Vagina (tissue), 2 donors: ENCODE results near the gene TSC22D3. TPM values are rescaled to one million over a fixed set of nuclear protein-coding genes. Genes with fewer than 3 reads are reported as not detected.
A peak's percentile ranks its signal among the peaks of the same experiment; 100 is the strongest.

ENCODE experiments used
- DNase-seq, 2 donors: peaks; one replicate each; pipeline ENCODE4 v3.0.0-alpha.2; 2017; ENCODE audit errors: extremely low spot score in 2 of 2
- H3K27ac ChIP-seq: fragments of 200-600 bp; sonication (generic); one replicate; pipeline ENCODE4 v1.5.1; 2019
- H3K27me3 ChIP-seq: fragments of 200-600 bp; sonication (generic); one replicate; pipeline ENCODE4 v1.5.1; 2019
- H3K36me3 ChIP-seq, 2 donors: fragments of 200-600 bp; sonication (generic); one replicate each; pipeline ENCODE4 v1.5.1; 2017 to 2019
- H3K4me1 ChIP-seq: fragments of 200-600 bp; sonication (generic); one replicate; pipeline ENCODE4 v1.5.1; 2019
- H3K4me3 ChIP-seq, 2 donors: fragments of 200-600 bp; sonication (generic); 1 replicate in 1 of 2; 2 replicates in 1 of 2; pipeline ENCODE4 v1.5.1; 2016 to 2019
- H3K9me3 ChIP-seq: fragments of 200-600 bp; sonication (generic); one replicate; pipeline ENCODE4 v1.5.1; 2019
- POLR2A ChIP-seq, 2 donors: fragments of 450-650 bp; IDR thresholded peaks; one replicate each; pipeline ENCODE4 v1.6.1; 2017; ENCODE audit warnings: antibody characterized with exemption in 2 of 2, mild to moderate bottlenecking in 2 of 2, moderate library complexity in 2 of 2
- POLR2AphosphoS5 ChIP-seq, 2 donors: sonication (generic); formaldehyde crosslinking; IDR thresholded peaks; one replicate each; pipeline ENCODE4 v1.9.0; 2017; ENCODE audit warnings: antibody characterized with exemption in 2 of 2, mild to moderate bottlenecking in 2 of 2, low read depth in 1 of 2; ENCODE audit not compliant: insufficient read depth in 1 of 2
- intact Hi-C: fragments of 100-400 bp; cut with DNase I; formaldehyde crosslinking; loops from one replicate; pipeline ENCODE4 v1.15.1; 2023
- total RNA-seq: library from RNA; depleted of rRNA; stranded (reverse); fragments of >200 nt; gene quantifications from one replicate; pipeline ENCODE4 v1.2.3, GENCODE V29; 2016
- TF ChIP-seq, protein P1 (sequence below), 3 experiments: fragments of 450-650 bp in 2 of 3; fragments of 200-600 bp in 1 of 3; sonication (generic) in 1 of 3; IDR thresholded peaks; one replicate each; pipeline ENCODE4 v1.5.1; 2017 to 2019; ENCODE audit warnings: antibody characterized with exemption in 3 of 3, mild to moderate bottlenecking in 2 of 3, moderate library complexity in 2 of 3

TSC22D3 gene
- total RNA-seq, 1 donor from 2014 or later = 780 TPM

DNA sequence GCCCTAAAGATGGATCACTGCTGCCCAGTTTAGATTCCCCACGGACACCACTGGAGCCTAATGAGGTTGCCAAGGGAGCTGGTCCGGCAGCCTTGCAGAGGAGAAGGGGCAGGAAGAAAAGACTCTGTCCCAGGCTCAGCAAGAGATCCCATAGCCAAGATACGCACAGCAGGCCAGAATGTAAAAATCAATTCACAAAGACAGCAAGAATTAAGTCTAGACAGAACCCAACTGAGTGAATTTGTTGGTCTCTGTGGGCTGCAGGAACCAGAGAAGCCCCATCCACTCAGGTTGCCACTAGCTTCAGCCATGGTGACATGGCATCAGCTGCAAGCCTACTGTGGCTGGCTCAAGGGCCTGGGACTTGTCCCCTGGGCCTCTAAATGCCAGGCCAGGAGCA, 22.9 kb downstream of the TSC22D3 start:
- intact Hi-C loops = no loop called here
- Histone ChIP-seq H3K4me1 (peaks cover 3% of the 10 kb centered on the region), H3K27ac (no peak overlapping the region), H3K27me3 (no peaks in the 10 kb centered on the region), H3K36me3 (no peaks in the 10 kb centered on the region), H3K9me3 (no peaks in the 10 kb centered on the region), H3K4me3 (no peak overlapping the region)
- no peak for TF ChIP-seq POLR2A (IDR thresholded peaks at IDR 0.05)
- TF ChIP-seq, protein P1, sequence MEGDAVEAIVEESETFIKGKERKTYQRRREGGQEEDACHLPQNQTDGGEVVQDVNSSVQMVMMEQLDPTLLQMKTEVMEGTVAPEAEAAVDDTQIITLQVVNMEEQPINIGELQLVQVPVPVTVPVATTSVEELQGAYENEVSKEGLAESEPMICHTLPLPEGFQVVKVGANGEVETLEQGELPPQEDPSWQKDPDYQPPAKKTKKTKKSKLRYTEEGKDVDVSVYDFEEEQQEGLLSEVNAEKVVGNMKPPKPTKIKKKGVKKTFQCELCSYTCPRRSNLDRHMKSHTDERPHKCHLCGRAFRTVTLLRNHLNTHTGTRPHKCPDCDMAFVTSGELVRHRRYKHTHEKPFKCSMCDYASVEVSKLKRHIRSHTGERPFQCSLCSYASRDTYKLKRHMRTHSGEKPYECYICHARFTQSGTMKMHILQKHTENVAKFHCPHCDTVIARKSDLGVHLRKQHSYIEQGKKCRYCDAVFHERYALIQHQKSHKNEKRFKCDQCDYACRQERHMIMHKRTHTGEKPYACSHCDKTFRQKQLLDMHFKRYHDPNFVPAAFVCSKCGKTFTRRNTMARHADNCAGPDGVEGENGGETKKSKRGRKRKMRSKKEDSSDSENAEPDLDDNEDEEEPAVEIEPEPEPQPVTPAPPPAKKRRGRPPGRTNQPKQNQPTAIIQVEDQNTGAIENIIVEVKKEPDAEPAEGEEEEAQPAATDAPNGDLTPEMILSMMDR (IDR thresholded peaks at IDR 0.05) = no peak
- TF ChIP-seq POLR2AphosphoS5 (IDR thresholded peaks at IDR 0.05; ENCODE audit: insufficient read depth in 1 of 2, low read depth in 1 of 2) = no peak
- no peak for DNase-seq

DNA sequence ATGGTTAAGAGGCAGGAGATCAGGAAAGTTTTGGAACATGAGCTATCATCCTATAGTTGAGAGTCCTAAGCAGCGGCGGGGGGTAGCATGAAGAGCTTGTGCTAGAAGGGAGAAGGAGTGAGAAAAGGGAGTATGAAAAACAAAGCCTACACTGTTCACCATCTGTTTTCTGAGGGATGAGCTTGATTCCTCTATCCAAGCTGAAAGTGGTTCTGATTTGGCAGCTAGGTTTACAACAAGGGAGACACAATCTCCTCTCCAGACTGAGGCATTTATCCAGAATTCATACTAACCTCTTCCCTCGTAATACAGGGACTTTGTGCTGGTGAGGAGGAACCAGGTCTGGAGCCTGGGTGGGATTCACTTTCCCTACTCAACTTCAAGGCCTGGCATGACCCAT, 23.5 kb downstream of the TSC22D3 start:
- H3K9me3 ChIP-seq = no peaks in the 10 kb centered on the region
- H3K4me3 ChIP-seq = no peak overlapping the region
- DNase-seq = no peak
- H3K36me3 ChIP-seq = no peaks in the 10 kb centered on the region
- no peak for TF ChIP-seq POLR2AphosphoS5 (IDR thresholded peaks at IDR 0.05; ENCODE audit: insufficient read depth in 1 of 2, low read depth in 1 of 2)
- no peak for TF ChIP-seq POLR2A (IDR thresholded peaks at IDR 0.05)
- TF ChIP-seq, protein P1 (IDR thresholded peaks at IDR 0.05) = no peak
- intact Hi-C loops = no loop called here
- no peak overlapping the region for H3K27ac ChIP-seq
- H3K27me3 ChIP-seq = no peaks in the 10 kb centered on the region
- peaks cover 10% of the 10 kb centered on the region for H3K4me1 ChIP-seq

DNA sequence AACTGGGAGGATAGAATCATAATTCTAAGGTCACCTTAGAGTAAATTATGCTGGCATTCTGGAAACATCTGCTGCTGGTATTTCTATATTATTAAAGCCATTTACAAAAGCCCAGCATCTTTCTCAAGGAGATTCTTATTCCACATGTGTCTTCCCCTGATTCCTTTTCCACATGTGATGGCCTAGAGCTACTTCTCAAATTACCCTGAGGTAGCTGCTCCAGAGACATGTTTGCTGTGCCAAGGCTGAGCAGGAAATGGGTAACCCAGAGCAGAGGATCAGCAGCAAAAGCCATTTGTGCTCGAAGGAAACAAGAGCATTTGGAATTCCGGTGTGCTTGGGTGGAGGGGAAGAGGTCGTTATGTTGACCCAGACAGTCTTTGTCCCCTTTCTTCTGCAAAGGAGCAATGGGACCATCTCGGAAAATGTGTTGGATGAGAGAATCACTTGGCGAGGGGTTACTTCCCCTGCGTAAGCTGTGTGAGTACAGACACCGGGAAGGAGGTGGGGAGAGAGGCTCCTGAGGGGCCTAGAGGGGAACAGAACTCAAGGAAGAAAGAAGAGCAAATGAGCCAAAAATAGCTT, 24.6 kb downstream of the TSC22D3 start:
- intact Hi-C loops = no loop called here
- TF ChIP-seq POLR2AphosphoS5 (IDR thresholded peaks at IDR 0.05; ENCODE audit: insufficient read depth in 1 of 2, low read depth in 1 of 2) = no peak
- TF ChIP-seq POLR2A (IDR thresholded peaks at IDR 0.05) = no peak
- H3K4me3 ChIP-seq = no peak overlapping the region
- H3K9me3 ChIP-seq = no peaks in the 10 kb centered on the region
- H3K36me3 ChIP-seq = no peaks in the 10 kb centered on the region
- H3K4me1 ChIP-seq = peaks cover 19% of the 10 kb centered on the region
- H3K27me3 ChIP-seq = no peaks in the 10 kb centered on the region
- no peak overlapping the region for H3K27ac ChIP-seq
- no peak for DNase-seq

DNA sequence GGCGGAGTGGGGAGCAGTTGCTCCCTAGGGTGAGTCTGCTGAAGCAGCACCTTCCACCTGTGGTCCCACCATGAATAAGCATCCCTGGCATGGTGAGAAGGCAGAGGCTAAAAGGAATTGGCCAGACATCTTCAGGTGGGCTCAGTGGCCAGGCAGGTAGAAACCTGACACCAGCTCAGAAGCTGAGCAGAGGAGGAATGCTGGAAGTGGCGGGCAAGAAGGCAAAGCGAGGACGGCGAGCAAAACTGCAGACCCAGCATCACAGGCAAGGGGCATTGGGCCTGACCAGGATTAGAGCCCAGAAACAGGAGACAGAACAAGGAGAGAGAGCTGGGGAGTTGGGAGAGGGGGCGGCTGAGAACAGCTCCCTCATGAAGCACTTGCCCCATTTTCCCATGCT, 25.3 kb downstream of the TSC22D3 start:
- H3K4me3 ChIP-seq = no peak overlapping the region
- intact Hi-C loops = no loop called here
- DNase-seq = no peak
- H3K36me3 ChIP-seq = no peaks in the 10 kb centered on the region
- no peaks in the 10 kb centered on the region for H3K27me3 ChIP-seq
- peaks cover 19% of the 10 kb centered on the region for H3K4me1 ChIP-seq
- no peak for TF ChIP-seq POLR2A (IDR thresholded peaks at IDR 0.05)
- TF ChIP-seq, protein P1 (IDR thresholded peaks at IDR 0.05) = no peak
- TF ChIP-seq POLR2AphosphoS5 (IDR thresholded peaks at IDR 0.05; ENCODE audit: insufficient read depth in 1 of 2, low read depth in 1 of 2) = no peak
- no peaks in the 10 kb centered on the region for H3K9me3 ChIP-seq
- no peak overlapping the region for H3K27ac ChIP-seq

DNA sequence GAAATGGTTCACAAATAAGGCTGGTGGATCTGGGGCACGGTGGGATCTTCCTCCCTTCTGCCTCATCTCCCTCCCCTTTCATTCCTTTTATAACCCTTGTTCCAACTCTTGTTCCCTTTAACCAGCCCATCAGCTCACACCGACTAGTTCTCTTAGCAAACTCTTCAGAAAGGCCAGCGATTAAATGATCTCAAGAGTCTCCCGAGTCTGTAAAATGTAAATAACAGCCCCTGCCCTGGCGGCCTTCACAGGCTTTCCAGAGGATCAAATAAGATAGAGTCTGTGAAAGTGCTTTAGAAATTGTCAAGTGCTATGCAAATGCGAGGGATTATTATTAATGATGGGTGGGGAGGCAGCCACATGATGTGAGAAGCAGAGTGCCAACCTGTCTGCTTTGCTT, 27.1 kb downstream of the TSC22D3 start:
- peak overlapping the region; percentile 56 for H3K27ac ChIP-seq
- intact Hi-C loops = no loop called here

DNA sequence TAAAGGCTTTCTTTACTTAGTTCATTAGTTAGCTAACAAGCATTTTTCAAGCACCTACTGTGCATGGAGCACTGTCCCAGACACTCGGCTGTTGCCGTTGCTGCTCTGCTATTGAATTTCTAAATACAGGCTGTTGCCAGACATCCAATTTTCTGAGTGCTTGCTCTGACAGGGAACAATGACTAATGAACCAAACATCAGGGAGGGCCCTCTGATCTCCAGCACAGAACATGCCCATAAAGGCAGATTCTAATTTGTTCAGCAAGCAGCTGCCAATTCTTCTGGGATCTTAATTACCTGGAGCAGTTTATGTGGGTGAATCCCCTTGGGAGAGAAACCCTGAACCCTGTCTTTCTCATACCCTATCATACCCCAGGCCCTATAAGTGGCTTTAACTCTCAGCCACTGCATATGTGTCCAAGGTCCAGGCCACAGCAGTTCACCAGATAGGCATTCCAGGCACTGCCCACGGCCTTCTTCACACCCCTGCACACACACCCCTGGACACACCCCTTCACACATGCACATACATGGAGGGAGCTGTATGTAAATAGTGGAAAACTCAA, 27.9 kb downstream of the TSC22D3 start:
- no peaks in the 10 kb centered on the region for H3K27me3 ChIP-seq
- peak overlapping the region; percentile 56 for H3K27ac ChIP-seq
- no peaks in the 10 kb centered on the region for H3K9me3 ChIP-seq
- H3K36me3 ChIP-seq = no peaks in the 10 kb centered on the region
- TF ChIP-seq POLR2A (IDR thresholded peaks at IDR 0.05) (no peak), POLR2AphosphoS5 (IDR thresholded peaks at IDR 0.05; ENCODE audit: insufficient read depth in 1 of 2, low read depth in 1 of 2) (peak; percentile 23 to 78)
- TF ChIP-seq, protein P1 (IDR thresholded peaks at IDR 0.05) = no peak
- intact Hi-C loops = no loop called here
- H3K4me3 ChIP-seq = no peak overlapping the region
- no peak for DNase-seq
- peaks cover 31% of the 10 kb centered on the region for H3K4me1 ChIP-seq

More for the DNA sequence above, 27.1 kb downstream of the TSC22D3 start:
- no peaks in the 10 kb centered on the region for H3K9me3 ChIP-seq
- no peak for DNase-seq
- H3K4me1 ChIP-seq = peaks cover 22% of the 10 kb centered on the region
- no peaks in the 10 kb centered on the region for H3K36me3 ChIP-seq
- H3K4me3 ChIP-seq = no peak overlapping the region
- no peaks in the 10 kb centered on the region for H3K27me3 ChIP-seq
- TF ChIP-seq POLR2A (IDR thresholded peaks at IDR 0.05) = no peak
